Peyer's patch (tissue), 4 donors: Measurements from ENCODE around the gene STON2.

Source experiments
- POLR2A ChIP-seq, 2 donors: fragments of 450-650 bp; IDR thresholded peaks; one replicate each; pipeline ENCODE4 v1.5.1; 2017; ENCODE audit warnings: antibody characterized with exemption in 2 of 2, mild to moderate bottlenecking in 2 of 2, moderate library complexity in 2 of 2
- TF ChIP-seq, protein P1 (sequence below), 6 experiments: fragments of 450-650 bp in 4 of 6; fragments of 200-600 bp in 2 of 6; sonication (generic) in 1 of 6; IDR thresholded peaks; one replicate each; pipeline ENCODE4 v1.5.1; 2017 to 2019; ENCODE audit warnings: antibody characterized with exemption in 6 of 6, mild to moderate bottlenecking in 3 of 6, moderate library complexity in 1 of 6

DNA sequence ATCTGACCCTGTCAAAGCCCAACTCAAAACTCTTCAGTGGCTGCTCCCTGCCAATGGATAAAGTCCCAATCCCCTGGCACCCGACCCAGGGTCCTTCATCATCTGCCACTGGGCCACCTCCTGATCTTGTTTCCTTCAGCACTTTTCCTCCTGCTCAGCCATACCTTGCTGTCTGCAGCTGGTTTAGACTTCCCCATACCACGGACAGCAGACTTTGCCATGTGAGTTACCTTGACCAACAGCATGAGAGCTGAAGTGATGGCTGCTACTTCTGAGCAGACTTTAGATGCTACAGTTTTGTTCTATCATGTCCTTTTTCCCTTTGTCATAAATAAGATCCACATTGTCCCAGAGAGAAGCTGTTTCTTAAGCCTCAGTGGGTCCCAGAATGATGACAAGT, 33.3 kb upstream of the STON2 start:
- TF ChIP-seq, protein P1, sequence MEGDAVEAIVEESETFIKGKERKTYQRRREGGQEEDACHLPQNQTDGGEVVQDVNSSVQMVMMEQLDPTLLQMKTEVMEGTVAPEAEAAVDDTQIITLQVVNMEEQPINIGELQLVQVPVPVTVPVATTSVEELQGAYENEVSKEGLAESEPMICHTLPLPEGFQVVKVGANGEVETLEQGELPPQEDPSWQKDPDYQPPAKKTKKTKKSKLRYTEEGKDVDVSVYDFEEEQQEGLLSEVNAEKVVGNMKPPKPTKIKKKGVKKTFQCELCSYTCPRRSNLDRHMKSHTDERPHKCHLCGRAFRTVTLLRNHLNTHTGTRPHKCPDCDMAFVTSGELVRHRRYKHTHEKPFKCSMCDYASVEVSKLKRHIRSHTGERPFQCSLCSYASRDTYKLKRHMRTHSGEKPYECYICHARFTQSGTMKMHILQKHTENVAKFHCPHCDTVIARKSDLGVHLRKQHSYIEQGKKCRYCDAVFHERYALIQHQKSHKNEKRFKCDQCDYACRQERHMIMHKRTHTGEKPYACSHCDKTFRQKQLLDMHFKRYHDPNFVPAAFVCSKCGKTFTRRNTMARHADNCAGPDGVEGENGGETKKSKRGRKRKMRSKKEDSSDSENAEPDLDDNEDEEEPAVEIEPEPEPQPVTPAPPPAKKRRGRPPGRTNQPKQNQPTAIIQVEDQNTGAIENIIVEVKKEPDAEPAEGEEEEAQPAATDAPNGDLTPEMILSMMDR (IDR thresholded peaks at IDR 0.05) = no peak
- TF ChIP-seq POLR2A (IDR thresholded peaks at IDR 0.05) = no peak
